H1 (cell line): ENCODE results near the gene NR2F1-AS1.

Source experiments
- ATF3 ChIP-seq: IDR thresholded peaks from 2 replicates; pipeline ENCODE4 v1.6.1; 2011; ENCODE audit warnings: low read depth, mild to moderate bottlenecking, low read length; ENCODE audit not compliant: insufficient read depth
- CHD2 ChIP-seq: IDR thresholded peaks from 2 replicates; pipeline ENCODE4 v1.6.1; 2012; ENCODE audit warnings: low read length, improper control_type of control experiment
- CTCF ChIP-seq, 3 experiments: IDR thresholded peaks; 1 replicate in 2 of 3; 2 replicates in 1 of 3; pipeline versions ENCODE4 v1.5.1 to v1.6.1; 2011; ENCODE audit warnings: low read length in 3 of 3, mild to moderate bottlenecking in 3 of 3, inconsistent platforms in 2 of 3, low read depth in 1 of 3, moderate library complexity in 1 of 3; ENCODE audit not compliant: insufficient read depth in 1 of 3; ENCODE audit errors: control extremely low read depth in 1 of 3
- EP300 ChIP-seq, 2 experiments: IDR thresholded peaks; 1 replicate in 1 of 2; 2 replicates in 1 of 2; pipeline ENCODE4 v1.6.1; 2011 to 2012; ENCODE audit warnings: low read depth in 2 of 2, low read length in 2 of 2, mild to moderate bottlenecking in 2 of 2, borderline replicate concordance in 1 of 2, inconsistent platforms in 1 of 2, moderate library complexity in 1 of 2
- MAFK ChIP-seq: IDR thresholded peaks from 2 replicates; pipeline ENCODE4 v1.6.1; 2012; ENCODE audit warnings: low read depth, mild to moderate bottlenecking, improper control_type of control experiment, low read length
- POLR2A ChIP-seq, 2 experiments: IDR thresholded peaks; 1 replicate in 1 of 2; 2 replicates in 1 of 2; pipeline ENCODE4 v1.6.1; 2011; ENCODE audit warnings: low read depth in 2 of 2, low read length in 2 of 2, mild to moderate bottlenecking in 2 of 2; ENCODE audit errors: control extremely low read depth in 1 of 2
- POLR2AphosphoS5 ChIP-seq: IDR thresholded peaks from 2 replicates; pipeline ENCODE4 v1.6.1; 2011; ENCODE audit warnings: low read depth, low read length
- POU5F1 ChIP-seq: IDR thresholded peaks from 2 replicates; pipeline ENCODE4 v1.6.1; 2011; ENCODE audit warnings: low read depth, mild to moderate bottlenecking, low read length, moderate library complexity
- RAD21 ChIP-seq, 2 experiments: IDR thresholded peaks in 1 of 2; conservative IDR thresholded peaks in 1 of 2; 2 replicates each; pipeline ENCODE4 v1.6.1; 2011; ENCODE audit warnings: low read depth in 2 of 2, low read length in 2 of 2, improper control_type of control experiment in 1 of 2, inconsistent platforms in 1 of 2, mild to moderate bottlenecking in 1 of 2, moderate library complexity in 1 of 2
- SP2 ChIP-seq: IDR thresholded peaks from 2 replicates; pipeline ENCODE4 v1.6.1; 2012; ENCODE audit warnings: mild to moderate bottlenecking, low read length, inconsistent platforms
- USF2 ChIP-seq: IDR thresholded peaks from 2 replicates; pipeline ENCODE4 v1.6.1; 2011; ENCODE audit warnings: low read length, improper control_type of control experiment
- YY1 ChIP-seq: IDR thresholded peaks from 2 replicates; pipeline ENCODE4 v1.6.1; 2011; ENCODE audit warnings: low read depth, mild to moderate bottlenecking, low read length
- TF ChIP-seq, protein P1 (sequence below): IDR thresholded peaks from 2 replicates; pipeline ENCODE4 v1.6.1; 2012; ENCODE audit warnings: low read length, inconsistent platforms

- no peak for TF ChIP-seq POU5F1
- TF ChIP-seq ATF3: no peak
- no peak for TF ChIP-seq POLR2A (IDR thresholded peaks at IDR 0.05; ENCODE audit: control extremely low read depth in 1 of 2, low read depth in 2 of 2, low read length in 2 of 2)
- TF ChIP-seq CTCF (IDR thresholded peaks at IDR 0.05; ENCODE audit: control extremely low read depth in 1 of 3, insufficient read depth in 1 of 3, low read depth in 1 of 3, low read length in 3 of 3): peak; percentile 20 to 80 (median 63)
- peak in 1 of 2 experiments; percentile 24; a peak in 1 of 3 replicates for TF ChIP-seq EP300 (IDR thresholded peaks at IDR 0.05; ENCODE audit: borderline replicate concordance in 1 of 2, low read depth in 2 of 2, low read length in 2 of 2)
- TF ChIP-seq USF2: no peak
- TF ChIP-seq CHD2: no peak
- peak; percentile 70 to 81 for TF ChIP-seq RAD21 (IDR thresholded peaks at IDR 0.05 in 1 of 2, conservative IDR thresholded peaks at IDR 0.05 in 1 of 2; ENCODE audit: low read depth in 2 of 2, low read length in 2 of 2)
- TF ChIP-seq SP2: no peak
- peak; percentile 80 for TF ChIP-seq YY1
- TF ChIP-seq MAFK: no peak
- TF ChIP-seq, protein P1, sequence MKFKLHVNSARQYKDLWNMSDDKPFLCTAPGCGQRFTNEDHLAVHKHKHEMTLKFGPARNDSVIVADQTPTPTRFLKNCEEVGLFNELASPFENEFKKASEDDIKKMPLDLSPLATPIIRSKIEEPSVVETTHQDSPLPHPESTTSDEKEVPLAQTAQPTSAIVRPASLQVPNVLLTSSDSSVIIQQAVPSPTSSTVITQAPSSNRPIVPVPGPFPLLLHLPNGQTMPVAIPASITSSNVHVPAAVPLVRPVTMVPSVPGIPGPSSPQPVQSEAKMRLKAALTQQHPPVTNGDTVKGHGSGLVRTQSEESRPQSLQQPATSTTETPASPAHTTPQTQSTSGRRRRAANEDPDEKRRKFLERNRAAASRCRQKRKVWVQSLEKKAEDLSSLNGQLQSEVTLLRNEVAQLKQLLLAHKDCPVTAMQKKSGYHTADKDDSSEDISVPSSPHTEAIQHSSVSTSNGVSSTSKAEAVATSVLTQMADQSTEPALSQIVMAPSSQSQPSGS: no peak
- no peak for TF ChIP-seq POLR2AphosphoS5
These were observed 26.6 kb upstream of the NR2F1-AS1 start for GRCh38 chr5:93607367-93608258.
